B cell (primary cell): Measurements from ENCODE around the gene TIGD7. TPM values are rescaled to one million over a fixed set of nuclear protein-coding genes. Genes with fewer than 3 reads are reported as not detected.

Source experiments
- ATAC-seq: fragments of 200-7000 bp; cut with Tn5 transposase; one replicate; pipeline ENCODE4 v1.10.0; 2021; ENCODE audit warnings: low read depth, mild to moderate bottlenecking, moderate number of reproducible peaks, moderate library complexity
- CTCF ChIA-PET: fragments of 350-600 bp; sonication (Branson Sonifier 250); formaldehyde crosslinking; loops from one replicate; lab custom pipeline; 2021; ENCODE audit warnings: antibody characterized with exemption, inconsistent platforms; lab: Charles Lee
- POLR2A ChIA-PET: fragments of 350-600 bp; sonication (Branson Sonifier 250); formaldehyde crosslinking; loops from one replicate; lab custom pipeline; 2021; ENCODE audit warnings: antibody characterized with exemption; lab: Charles Lee
- DNase-seq: peaks from one replicate; pipeline ENCODE4 v3.0.0; 2013
- H2AFZ ChIP-seq: 2 replicates; pipeline ENCODE4 v1.6.1; 2012; ENCODE audit warnings: mild to moderate bottlenecking, low read depth, low read length; ENCODE audit not compliant: insufficient read depth, poor library complexity, severe bottlenecking
- H3K27ac ChIP-seq, 2 donors: 1 replicate in 1 of 2; 2 replicates in 1 of 2; pipeline ENCODE4 v1.5.1; 2012 to 2013; ENCODE audit warnings: low read length in 2 of 2, mild to moderate bottlenecking in 2 of 2, moderate library complexity in 1 of 2
- H3K27me3 ChIP-seq, 4 experiments: fragments of 200-600 bp in 1 of 4; sonication (generic) in 1 of 4; replicated peaks in 1 of 4; 1 replicate in 2 of 4; 2 replicates in 2 of 4; pipeline versions ENCODE4 v1.6.1 to v1.7.0; 2013 to 2016; ENCODE audit warnings: low read length in 3 of 4, mild to moderate bottlenecking in 2 of 4, mixed read lengths in 1 of 4, moderate library complexity in 1 of 4; ENCODE audit not compliant: insufficient read depth in 4 of 4, control insufficient read depth in 3 of 4; ENCODE audit errors: control extremely low read depth in 1 of 4
- H3K36me3 ChIP-seq, 2 experiments: replicated peaks in 1 of 2; 1 replicate in 1 of 2; 2 replicates in 1 of 2; pipeline versions ENCODE4 v1.6.1 to v1.7.1; 2013; ENCODE audit warnings: low read length in 1 of 2; ENCODE audit not compliant: insufficient read depth in 2 of 2, control insufficient read depth in 1 of 2; ENCODE audit errors: control extremely low read depth in 1 of 2, extremely low read depth in 1 of 2
- H3K4me1 ChIP-seq, 2 donors: fragments of 200-600 bp in 1 of 2; sonication (generic) in 1 of 2; 1 replicate in 1 of 2; 2 replicates in 1 of 2; pipeline versions ENCODE4 v1.5.1 to v1.6.1; 2013 to 2017; ENCODE audit warnings: low read length in 2 of 2; ENCODE audit not compliant: control insufficient read depth in 2 of 2, insufficient read depth in 2 of 2
- H3K4me2 ChIP-seq: replicated peaks from 2 replicates; pipeline ENCODE3; 2012; ENCODE audit warnings: mild to moderate bottlenecking, low read depth, low read length; ENCODE audit not compliant: poor library complexity, severe bottlenecking
- H3K4me3 ChIP-seq, 5 experiments: fragments of 200-600 bp in 1 of 5; sonication (generic) in 1 of 5; 1 replicate in 3 of 5; 2 replicates in 2 of 5; pipeline versions ENCODE4 v1.5.1 to v1.7.0; 2011 to 2016; ENCODE audit warnings: low read length in 4 of 5, mild to moderate bottlenecking in 4 of 5, low read depth in 2 of 5, control low read depth in 1 of 5, moderate library complexity in 1 of 5; ENCODE audit not compliant: insufficient read depth in 1 of 5; ENCODE audit errors: control extremely low read depth in 1 of 5, extremely low read depth in 1 of 5
- H3K79me2 ChIP-seq: fragments of 200-600 bp; sonication (generic); one replicate; pipeline ENCODE4 v1.6.0; 2016; ENCODE audit warnings: low read length; ENCODE audit not compliant: control insufficient read depth, insufficient read depth
- H3K9ac ChIP-seq: fragments of 200-600 bp; sonication (generic); 2 replicates; pipeline ENCODE4 v1.6.1; 2017; ENCODE audit warnings: mild to moderate bottlenecking, low read length, moderate library complexity
- H3K9me3 ChIP-seq, 3 donors: one replicate each; pipeline versions ENCODE4 v1.6.1 to v1.7.1; 2013; ENCODE audit warnings: low read length in 2 of 3; ENCODE audit not compliant: control insufficient read depth in 2 of 3, insufficient read depth in 1 of 3; ENCODE audit errors: control extremely low read depth in 1 of 3
- H4K20me1 ChIP-seq: 2 replicates; pipeline ENCODE4 v1.6.0; 2012; ENCODE audit warnings: mild to moderate bottlenecking, low read length; ENCODE audit not compliant: insufficient read depth, control insufficient read depth, poor library complexity, severe bottlenecking
- H3K27ac Mint-ChIP-seq: one replicate; pipeline ENCODE4 v1.8.0; 2021; ENCODE audit warnings: mixed read lengths
- H3K27me3 Mint-ChIP-seq: one replicate; pipeline ENCODE4 v1.8.0; 2021; ENCODE audit warnings: mixed read lengths
- H3K4me1 Mint-ChIP-seq: one replicate; pipeline ENCODE4 v1.8.0; 2021; ENCODE audit warnings: mixed read lengths
- H3K4me3 Mint-ChIP-seq: one replicate; pipeline ENCODE4 v1.8.0; 2021; ENCODE audit warnings: mixed read lengths
- H3K9me3 Mint-ChIP-seq: one replicate; pipeline ENCODE4 v1.8.0; 2022; ENCODE audit warnings: mixed read lengths; ENCODE audit not compliant: insufficient read depth
- CTCF ChIP-seq: fragments of 200-600 bp; IDR thresholded peaks from one replicate; pipeline ENCODE4 v1.8.0; 2022; ENCODE audit warnings: antibody characterized with exemption, mild to moderate bottlenecking
- EZH2 ChIP-seq: IDR thresholded peaks from 2 replicates; pipeline ENCODE4 v1.6.1; 2012; ENCODE audit warnings: borderline replicate concordance, low read depth, mild to moderate bottlenecking, moderate library complexity, low read length; ENCODE audit not compliant: insufficient read depth, poor library complexity, severe bottlenecking
- WGBS: methylation state at CpG from one replicate; pipeline ENCODE4 v1.1.5; 2013; ENCODE audit warnings: missing lambda C conversion rate; ENCODE audit not compliant: insufficient coverage; 5-methylcytosine and 5-hydroxymethylcytosine counted together
- intact Hi-C: fragments of 100-400 bp; cut with micrococcal nuclease; formaldehyde crosslinking; loops from one replicate; pipeline ENCODE4 v1.10.0; 2022
- polyA plus RNA-seq: library from polyadenylated mRNA; depleted of rRNA; stranded (reverse); fragments of >200 nt; gene quantifications from 2 replicates; pipeline ENCODE4 v1.2.3, GENCODE V29; 2012
- total RNA-seq, 2 donors: library from RNA; stranded (reverse); fragments of 120-200 nt in 1 of 2; gene quantifications; 1 replicate in 1 of 2; 2 replicates in 1 of 2; pipeline versions ENCODE4 v1.2.3 to v1.2.4, GENCODE V29; 2013 to 2022

Gene TIGD7
- total and polyA plus RNA-seq, 2 donors (not counting 1 experiment from before 2014, with no cell fraction given): 3.1 to 15.7 TPM

GRCh38 chr16:3283543-3284447 lies 21.4 kb downstream of the TIGD7 start:
- H2AFZ ChIP-seq: peak overlapping the region; percentile 81
- Mint-ChIP-seq H3K4me3 (peak overlapping the region; percentile 97), H3K27me3 (no peaks in the 10 kb centered on the region), H3K27ac (peak overlapping the region; percentile 98), H3K4me1 (peaks cover 37% of the 10 kb centered on the region), H3K9me3 (no peaks in the 10 kb centered on the region)
- peaks cover 51% of the 10 kb centered on the region for H3K79me2 ChIP-seq
- WGBS: 7% methylated on average over 53 of the region's 56 CpGs
- ChIA-PET CTCF (interaction anchor here (0.6 to 1.7 kb wide), 6 partner anchors 14 to 188 kb away, joined by 3 to 17 read pairs (median 4); no protein-coding TSS in a partner anchor), POLR2A (interaction anchor here (0.8 to 2.8 kb wide), 9 partner anchors 10 to 987 kb away, joined by 3 to 18 read pairs (median 5); partner anchors contain the start of genes CLUAP1, TIGD7, ZNF174 and ZNF75A)
- no peak for DNase-seq
- peak overlapping the region; percentile 78 to 100 (median 95) for H3K4me3 ChIP-seq
- H4K20me1 ChIP-seq: peaks cover 24% of the 10 kb centered on the region
- peak overlapping the region; percentile 76 for H3K9ac ChIP-seq
- H3K27me3 ChIP-seq: no peaks in the 10 kb centered on the region
- peaks cover 1 to 14% (median 4%) of the 10 kb centered on the region in 3 donors for H3K9me3 ChIP-seq
- H3K36me3 ChIP-seq: peaks cover 4 to 24% of the 10 kb centered on the region in 2 experiments
- intact Hi-C loops: loop anchor here (1.0 to 10.0 kb wide), 8 partner anchors 19 to 597 kb away; partner anchors contain the start of genes CREBBP, HCFC1R1, THOC6 and TIGD7
- peaks cover 22 to 30% of the 10 kb centered on the region in 2 donors for H3K4me1 ChIP-seq
- ATAC-seq: no peak
- TF ChIP-seq CTCF (no peak), EZH2 (no peak)
- peak overlapping the region; percentile 97 to 99 for H3K27ac ChIP-seq
- H3K4me2 ChIP-seq: peak overlapping the region; percentile 98
